Measurements from ENCODE around the gene HSF2BP.

HSF2BP gene

DNA sequence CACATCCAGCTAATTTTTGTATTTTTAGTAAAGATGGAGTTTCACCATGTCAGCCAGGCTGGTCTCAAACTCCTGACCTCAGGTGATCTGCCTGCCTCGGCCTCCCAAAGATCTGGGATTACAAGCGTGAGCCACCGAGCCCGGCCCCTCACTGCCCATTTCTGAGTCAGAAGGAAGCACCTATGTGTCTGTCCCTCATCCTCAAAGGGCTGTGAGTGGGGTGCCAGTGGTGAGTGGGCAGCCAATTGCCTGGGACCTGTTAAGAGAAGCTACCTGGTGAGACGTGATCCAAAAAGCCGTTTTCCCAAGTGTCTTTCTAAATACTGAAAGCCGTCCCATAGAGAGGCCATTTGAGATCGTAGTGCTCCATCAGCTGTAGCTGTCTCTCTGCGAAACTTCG is 32.5 kb upstream of the HSF2BP start:
- no peak for TF ChIP-seq CTCF (IDR thresholded peaks at IDR 0.05; ENCODE audit: low read depth, low read length)
- H3K4me3 ChIP-seq (ENCODE audit: low read depth, low read length): no peak overlapping the region

DNA sequence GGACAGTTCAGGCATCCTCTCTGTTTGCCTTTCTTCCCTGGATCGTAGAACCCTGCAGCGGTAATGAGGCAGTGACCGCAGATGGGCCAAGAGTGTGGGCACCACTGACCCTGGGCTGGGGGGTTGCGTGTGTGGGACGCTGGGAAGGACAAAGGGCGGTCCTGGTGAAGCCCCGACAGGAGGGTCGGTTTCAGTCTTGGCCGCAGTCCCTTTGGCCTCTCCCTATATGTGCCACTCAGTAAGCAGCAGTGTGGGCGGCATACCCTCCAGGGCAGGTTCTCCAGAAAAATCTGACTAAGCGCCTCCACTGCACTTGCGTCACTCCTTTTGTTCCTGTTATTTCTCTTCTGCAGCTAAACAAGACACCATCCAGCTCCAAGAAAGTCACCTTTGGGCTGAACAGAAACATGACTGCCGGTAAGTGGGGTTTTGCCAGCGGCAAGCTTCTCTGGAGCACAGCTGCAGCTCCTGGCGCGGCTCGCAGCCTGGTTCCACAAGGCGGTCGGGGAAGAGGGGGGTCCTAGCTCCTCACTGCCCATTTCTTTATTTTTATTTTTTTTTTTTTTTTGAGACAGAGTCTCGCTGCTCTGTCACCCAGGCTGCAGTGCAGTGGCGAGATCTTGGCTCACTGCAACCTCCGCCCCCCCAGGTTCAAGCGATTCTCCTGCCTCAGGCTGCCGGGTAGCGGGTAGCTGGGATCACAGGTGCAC is 32.0 kb upstream of the HSF2BP start:
- no peak for TF ChIP-seq CTCF (IDR thresholded peaks at IDR 0.05; ENCODE audit: low read depth, low read length)
- H3K4me3 ChIP-seq (ENCODE audit: low read depth, low read length): no peak overlapping the region

GRCh38 chr21:43690346-43690745 is 31.1 kb upstream of the HSF2BP start:
- TF ChIP-seq CTCF (IDR thresholded peaks at IDR 0.05; ENCODE audit: low read depth, low read length): no peak
- no peak overlapping the region for H3K4me3 ChIP-seq (ENCODE audit: low read depth, low read length)

DNA sequence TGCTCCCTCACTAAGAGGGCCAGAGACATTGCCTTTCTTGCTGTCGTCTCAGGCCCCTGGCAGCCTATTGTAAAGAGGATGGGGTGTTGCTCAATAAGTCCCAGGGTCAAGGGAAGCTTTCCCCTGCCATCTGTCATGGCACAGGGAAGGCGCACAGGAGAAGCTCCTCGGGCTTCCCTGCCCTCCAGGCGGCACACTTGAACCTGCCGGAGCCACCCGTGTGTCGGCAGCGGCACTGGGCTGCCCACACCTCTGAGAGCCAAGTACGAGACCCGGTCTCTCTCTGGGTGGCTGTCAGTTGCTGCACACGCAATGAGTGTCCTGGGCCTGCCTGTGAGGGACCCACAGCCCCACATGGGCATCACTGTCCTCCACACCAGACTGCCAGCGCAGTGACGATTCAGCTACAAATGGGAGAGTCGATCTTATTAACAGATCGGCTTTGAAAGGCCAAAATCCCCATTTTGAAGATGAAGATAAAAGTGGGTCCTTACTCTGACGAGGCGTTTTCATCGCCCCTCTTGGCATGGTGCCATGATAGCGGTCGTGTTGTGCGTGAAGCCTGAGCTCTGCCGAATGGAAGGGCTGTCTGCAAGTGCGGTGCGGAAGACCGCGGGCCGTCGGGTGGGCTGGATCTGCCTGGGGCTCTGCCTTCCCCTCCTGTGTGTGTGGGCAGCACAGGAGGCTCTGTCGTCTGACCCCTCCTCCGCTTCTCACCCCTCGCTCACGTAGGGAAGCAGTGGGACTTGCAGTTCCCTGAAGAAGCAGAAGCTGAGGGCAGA is 30.5 kb upstream of the HSF2BP start:
- TF ChIP-seq CTCF (IDR thresholded peaks at IDR 0.05; ENCODE audit: low read depth, low read length): no peak
- no peak overlapping the region for H3K4me3 ChIP-seq (ENCODE audit: low read depth, low read length)

GRCh38 chr21:43688906-43689305 is 29.6 kb upstream of the HSF2BP start:
- TF ChIP-seq CTCF (IDR thresholded peaks at IDR 0.05; ENCODE audit: low read depth, low read length): no peak
- H3K4me3 ChIP-seq (ENCODE audit: low read depth, low read length): no peak overlapping the region

DNA sequence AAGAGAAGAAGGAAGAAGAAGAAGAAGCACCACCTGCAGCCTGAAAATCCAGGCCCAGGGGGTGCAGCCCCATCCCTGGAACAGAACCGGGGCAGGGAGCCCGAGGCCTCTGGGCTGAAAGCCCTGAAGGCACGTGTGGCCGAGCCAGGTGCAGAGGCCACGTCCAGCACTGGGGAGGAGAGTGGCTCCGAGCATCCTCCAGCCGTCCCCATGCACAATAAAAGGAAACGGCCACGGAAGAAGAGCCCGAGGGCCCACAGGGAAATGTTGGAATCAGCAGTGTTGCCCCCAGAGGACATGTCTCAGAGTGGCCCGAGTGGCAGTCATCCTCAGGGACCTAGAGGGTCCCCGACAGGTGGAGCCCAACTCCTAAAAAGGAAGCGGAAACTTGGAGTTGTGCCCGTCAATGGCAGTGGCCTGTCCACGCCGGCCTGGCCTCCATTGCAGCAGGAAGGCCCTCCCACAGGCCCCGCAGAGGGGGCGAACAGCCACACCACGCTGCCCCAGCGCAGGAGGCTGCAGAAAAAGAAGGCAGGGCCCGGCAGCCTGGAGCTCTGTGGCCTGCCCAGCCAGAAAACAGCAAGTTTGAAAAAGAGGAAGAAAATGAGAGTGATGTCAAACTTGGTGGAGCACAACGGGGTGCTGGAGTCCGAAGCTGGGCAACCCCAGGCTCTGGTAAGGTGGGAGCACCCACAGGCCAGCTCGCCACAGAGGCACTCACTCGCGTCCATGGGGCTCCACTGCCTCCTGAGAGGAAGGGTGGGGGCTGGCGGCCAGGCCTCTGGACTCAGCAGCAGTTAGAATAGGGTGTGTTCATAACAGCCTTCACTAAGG is 28.5 kb upstream of the HSF2BP start:
- H3K4me3 ChIP-seq (ENCODE audit: low read depth, low read length): no peak overlapping the region

More for the DNA sequence above, 28.5 kb upstream of the HSF2BP start:
- TF ChIP-seq CTCF (IDR thresholded peaks at IDR 0.05; ENCODE audit: low read depth, low read length): no peak

All from WI38 (cell line).